ENCODE measurements around the gene FAM83C.

Gene FAM83C

DNA sequence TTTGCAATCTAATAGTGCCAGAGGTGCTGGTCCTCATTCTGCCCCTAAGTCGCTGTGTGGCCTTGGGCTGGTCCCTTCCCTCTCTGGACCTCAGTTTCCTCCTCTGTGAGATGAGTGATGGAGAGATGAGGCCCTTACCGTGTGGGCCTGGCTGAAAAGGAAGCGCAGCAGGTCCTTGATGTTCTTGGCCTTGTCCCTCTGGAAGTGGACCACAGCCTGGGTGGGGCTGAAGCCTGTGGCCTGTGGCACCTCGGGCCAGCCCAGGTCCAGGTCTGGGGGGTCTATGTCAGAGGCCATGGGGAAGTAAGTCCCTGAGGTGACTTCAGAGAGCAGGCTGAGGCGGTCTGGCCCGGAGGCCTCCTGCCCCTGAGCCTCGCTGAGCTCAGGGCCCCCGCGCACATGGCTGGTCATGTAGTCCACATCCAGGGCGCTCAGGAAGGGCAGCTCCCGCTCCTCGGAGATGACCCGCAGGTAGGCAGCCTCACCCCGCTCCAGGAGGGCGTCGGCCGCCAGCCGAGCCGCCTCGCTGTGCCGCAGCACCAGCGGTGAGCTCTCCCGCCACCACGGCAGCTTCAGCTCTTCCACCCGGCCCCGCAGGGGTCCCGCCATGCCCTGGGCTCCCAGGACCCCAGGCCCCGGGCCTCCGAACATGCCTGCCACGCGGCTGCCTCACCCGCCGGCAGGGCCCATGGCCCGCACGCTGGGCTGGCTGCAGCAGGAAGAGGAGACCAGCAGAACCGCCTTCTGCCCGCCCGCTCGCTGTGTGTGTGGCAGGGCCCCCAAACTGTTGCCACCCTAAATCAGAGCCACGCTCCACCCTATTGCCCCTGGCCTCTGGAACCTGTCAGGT is at the start of gene FAM83C:
Gene FAM83C (minus strand): TSS at position 772 of the 850 bp plus-strand sequence. CDS start 121 bp downstream, at position 651.
- no peak for DNase-seq (ENCODE audit: low read depth)

DNA sequence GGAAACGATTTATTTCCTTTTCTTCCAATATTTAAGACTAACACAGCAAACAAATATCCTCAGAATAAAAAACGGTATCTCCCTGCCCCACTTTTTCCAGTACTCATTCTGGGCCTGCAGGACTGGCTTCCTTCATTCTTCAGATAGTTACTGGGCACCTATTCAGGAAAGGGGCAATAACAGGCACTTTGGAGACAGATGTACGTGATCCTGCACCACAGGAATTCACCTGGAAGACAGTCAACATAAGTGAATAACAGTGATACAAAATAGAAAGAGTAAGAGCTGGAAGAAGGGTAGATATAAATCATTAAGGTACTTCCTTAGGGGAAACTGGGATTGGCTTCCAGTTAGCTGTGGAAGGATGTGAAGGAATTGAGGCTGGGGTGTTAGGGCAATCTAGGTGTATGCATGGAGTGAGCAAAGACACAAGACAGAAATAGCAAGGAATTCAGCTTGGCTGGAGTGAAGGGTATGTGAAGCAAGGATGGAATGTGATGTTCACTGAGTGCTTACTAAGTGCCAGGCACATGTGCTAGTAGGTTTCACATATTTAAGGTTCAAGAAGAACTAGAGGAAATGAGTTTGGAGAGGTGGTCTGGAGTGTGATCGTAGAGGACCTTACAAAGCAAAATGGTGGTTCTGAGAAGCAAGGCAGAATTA is 49.3 kb upstream of the FAM83C start:
- DNase-seq (ENCODE audit: low read depth) = no peak

DNA sequence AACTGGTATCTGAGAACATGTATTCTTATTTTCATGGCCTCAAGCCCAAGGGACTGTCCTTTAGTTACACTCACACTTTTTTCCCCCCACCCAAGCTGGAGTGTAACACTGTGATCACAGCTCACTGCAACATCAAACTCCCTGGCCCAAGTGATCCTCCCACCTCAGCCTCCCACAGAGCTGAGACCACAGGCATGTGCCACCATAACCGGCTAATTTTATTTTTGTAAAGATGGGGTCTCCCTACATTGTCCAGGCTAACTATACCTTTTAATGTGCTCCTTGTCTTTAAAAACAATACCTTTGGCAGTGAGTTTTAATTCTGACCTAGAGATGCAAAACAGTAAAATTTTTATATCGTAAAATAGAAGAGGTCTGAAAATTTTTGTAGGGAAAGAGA is 48.2 kb upstream of the FAM83C start:
- DNase-seq (ENCODE audit: low read depth) = no peak

DNA sequence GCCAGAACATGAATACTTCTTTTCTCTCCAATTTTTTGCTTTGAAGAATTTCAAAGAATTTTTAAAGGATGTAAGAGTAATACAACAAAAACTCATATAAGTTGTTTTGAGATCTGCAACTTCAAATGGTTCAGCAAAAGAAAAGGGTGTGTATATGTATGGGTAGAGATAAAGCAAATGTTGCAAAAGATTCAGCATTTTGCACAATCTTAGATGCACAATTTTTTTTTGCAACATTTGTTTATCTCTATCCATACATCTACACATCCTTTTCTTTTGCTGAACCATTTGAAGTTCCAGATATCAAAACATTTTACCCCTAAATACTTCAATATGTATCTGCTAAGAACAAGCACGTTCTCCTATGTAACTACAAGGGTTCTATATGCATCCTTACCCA is 47.4 kb upstream of the FAM83C start:
- DNase-seq (ENCODE audit: low read depth) = no peak

DNA sequence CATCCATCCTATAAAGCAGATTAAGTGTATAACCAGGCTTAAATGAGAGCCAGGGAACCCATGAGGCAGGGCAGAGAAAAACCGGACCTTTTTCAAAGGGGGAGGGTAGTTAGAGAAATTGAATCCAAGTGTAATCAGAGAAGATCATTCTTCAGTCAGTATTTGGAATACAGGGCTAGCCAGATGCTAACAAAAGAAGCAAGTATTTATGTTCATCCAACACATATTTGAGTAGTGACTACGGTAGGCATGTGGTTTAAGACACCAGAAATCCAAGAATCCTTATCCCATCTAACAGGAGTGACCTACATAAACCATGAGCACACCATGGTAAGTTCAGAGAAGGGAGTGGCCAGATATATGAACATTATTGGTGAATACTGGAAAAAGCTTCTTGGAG is 46.8 kb upstream of the FAM83C start:
- no peak for DNase-seq (ENCODE audit: low read depth)

DNA sequence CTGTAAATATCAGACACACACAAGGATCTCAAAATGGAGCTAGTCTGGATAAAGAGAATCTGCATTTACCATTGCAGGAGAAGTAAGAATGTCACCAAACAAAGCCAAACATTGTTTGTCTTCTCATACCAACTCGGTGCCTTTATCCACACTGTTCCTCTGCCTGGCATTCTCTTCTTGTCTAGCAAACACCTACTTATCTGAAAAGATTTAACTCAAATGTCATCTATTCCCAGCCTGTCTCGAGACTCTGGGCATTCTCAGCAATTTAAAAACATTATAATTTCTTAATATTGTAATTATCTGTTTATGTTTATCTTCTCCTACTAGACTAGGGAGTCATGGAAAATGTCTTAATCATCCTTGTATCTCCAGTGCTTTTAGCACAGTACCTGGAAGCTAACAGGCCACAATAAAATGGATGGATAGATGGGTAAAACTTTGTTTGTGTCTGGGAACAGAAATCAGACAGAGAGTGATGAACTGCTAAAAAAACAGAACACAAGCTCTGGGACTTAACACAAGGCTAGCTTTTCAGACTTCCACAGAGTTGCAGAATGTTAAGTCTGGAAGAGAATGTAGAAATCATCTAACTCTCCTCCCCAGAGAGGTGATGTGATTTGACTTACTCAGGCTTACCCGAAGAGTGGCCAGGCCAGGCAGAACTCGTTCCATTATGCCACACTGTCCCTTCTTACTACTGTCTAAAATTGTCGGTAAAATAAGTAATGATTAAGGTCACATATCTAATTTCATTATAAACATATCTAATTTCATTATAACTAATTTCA is 42.3 kb upstream of the FAM83C start:
- DNase-seq (ENCODE audit: low read depth) = no peak

DNA sequence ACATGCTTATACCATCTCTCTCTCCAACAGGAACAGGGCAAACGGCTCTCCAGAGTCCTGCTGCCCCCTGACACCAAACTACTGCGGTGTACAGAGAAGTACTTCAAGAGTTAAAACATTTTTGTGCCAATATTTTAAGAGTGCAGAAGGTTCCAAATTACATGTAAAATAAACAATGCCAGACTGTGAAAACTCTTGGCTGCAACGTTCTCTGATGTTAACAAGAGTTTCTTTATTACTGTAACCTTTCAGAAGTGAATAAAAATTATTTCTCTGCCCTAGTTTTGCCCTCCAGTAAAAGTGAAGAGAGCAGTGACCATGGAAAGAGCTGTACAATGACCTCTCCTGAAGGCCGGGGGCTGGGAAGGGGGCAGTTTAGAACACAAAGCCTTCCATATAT is 41.4 kb upstream of the FAM83C start:
- no peak for DNase-seq (ENCODE audit: low read depth)

DNA sequence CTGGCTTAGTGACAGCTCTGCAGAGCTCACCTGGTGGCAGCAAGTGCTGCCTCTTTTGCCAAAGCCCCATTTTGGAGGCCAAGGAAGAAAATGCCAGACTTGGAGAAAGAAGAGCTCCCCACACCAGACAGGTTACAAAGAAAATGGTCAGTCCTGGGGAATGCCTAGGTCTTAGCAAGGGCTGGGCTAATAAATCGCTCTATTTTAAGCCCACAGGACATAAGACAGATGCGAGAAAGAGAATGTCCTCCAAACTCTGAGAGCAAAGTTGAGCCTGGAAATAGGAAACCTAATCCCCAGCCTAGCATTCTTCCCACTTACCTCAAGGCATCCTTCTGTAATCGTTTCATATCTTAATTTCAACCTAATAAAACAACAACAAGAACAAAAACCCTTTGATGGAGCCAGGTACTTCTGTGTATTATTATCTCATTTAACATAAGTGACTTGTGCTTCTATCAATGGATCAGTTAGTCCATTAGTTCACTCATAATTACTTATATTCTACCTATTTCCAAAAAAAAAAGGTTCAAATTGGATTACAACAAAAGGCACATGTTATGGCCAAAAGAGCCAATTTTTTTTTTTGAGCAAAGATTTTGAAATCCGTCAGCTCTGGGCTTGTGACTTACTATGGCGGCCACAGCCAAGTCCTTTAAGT is 40.4 kb upstream of the FAM83C start:
- no peak for DNase-seq (ENCODE audit: low read depth)

DNA sequence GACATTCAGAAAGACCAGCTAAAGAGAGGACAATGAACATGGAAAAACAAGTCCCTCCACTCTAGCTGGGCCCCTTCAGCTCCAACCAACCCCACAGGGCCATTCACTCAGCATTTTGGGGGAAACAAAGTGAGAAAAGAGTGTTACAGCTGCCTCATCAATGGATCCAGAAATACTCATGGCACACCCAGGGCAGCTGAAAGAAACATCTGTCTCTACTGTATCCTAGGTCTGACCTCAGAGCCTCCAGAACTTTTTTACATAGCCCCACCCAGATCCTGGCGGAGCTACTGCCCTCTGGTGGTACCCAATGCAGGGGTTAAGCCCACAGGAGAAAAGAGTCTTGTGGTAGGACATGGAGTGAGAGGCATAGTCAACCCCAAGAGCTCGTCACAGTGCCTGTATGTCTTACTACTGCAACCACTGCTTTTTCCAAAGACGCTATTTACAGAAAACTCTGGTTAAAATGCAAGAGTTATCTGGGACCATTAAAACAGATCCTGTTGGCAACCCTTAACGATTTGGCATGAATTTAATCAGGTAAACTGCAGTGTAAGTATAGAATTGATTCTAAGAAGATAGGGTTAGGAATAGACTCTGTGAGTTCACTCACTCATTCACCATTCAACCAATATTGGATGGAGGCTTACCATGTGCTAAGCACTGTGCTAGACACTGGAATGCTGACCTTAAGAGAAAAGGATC is 37.4 kb upstream of the FAM83C start:
- DNase-seq (ENCODE audit: low read depth) = no peak

DNA sequence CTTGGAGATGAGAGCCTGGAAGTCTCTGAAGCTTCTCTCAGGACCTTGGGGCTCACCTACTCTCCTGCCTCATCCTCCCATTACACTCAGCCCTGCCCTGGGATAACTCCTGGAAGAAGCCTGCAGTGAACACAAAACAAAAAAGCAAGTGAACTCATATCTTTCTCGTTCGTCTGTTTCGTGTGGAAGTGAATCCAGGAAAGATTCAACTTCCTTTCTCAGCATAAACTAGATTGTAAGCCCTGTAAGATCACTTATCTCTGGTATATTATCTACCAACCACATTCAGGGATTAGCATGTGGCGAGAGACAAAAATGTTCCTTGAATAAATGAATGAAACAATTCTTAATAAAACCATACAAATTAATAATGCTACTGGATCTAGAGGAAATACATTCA is 36.5 kb upstream of the FAM83C start:
- DNase-seq (ENCODE audit: low read depth) = no peak

DNA sequence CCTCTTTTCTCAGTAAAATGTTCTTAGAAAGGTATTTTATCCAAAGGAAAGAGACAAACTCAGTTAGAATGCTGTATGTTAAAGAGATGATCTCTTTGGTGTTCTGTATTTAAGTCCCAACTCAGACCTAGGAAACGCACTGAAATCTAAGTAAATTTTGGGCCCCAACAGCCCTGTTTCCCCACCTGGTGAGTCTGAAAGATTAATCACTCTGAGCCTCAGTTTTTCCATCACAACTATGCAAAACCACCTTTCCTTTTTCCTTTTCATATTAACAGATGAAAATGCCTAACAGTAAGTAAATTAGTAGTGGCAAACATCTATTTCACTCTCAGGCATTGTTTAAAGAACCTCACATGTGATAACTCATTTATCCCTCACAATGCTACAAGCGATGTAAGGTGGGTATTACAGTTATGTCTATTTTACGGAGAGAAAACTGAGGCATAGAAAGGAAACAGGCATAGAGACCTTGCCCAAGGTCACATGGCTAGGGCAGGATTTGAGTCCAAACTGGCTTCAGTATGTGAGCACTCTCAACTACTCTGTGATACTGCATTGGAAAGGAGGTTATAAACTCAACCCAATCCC is 36.0 kb upstream of the FAM83C start:
- no peak for DNase-seq (ENCODE audit: low read depth)

DNA sequence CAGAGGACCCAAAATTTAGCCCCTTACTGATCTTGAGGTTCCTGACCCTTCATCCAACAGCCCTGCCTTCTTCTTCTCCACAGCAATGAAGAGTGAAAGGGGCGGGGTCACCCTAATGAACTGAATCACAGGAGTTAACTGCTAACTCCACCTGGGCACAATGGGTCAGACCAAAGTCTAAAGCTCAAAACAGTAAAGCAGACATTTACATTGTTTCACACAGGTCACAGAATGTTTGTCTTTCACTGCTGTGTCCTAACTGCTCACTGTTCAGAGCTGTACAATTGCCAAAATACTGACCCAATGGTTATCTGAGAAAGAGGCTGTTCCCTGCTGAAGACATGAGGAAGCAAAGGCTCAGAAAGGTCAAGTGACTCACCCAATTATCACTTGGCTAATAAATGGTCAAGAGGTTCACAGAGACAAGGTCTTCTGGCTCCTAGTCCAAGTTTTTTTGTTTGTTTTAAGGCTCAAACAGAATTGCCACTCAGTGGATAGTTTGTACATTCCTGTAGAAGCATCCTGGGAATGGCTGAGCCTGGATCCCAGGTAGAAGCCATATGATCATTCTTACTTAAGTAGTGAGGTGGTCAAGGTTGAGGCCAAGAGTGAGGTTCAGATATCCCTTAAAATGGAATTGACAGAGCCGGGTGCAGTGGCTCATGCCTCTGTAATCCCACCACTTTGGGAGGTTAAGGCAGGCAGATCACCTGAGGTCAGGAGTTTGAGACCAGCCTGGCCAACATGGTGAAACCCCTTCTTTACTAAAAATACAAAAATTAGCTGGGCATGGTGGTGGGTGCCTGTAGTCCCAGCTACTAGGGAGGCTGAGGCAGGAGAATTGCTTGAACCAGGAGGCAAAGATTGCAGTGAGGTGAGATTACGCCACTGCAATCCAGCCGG is 35.1 kb upstream of the FAM83C start:
- no peak for DNase-seq (ENCODE audit: low read depth)

DNA sequence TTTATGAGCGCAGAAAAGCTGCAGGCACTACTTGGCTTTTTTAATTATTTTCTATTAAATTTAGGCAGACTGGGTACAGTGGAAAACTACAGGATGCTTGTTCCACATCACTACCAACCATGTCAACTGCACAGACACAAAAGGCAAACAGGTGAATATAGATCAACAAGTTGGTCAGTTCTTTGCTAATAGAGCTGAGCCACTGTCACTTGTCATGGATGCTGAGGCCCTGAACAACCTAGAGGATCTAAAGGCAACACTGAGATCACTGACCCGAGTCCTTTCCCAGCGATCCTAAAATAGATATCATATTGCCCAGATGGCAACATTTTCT is 34.5 kb upstream of the FAM83C start:
- no peak for DNase-seq (ENCODE audit: low read depth)

DNA sequence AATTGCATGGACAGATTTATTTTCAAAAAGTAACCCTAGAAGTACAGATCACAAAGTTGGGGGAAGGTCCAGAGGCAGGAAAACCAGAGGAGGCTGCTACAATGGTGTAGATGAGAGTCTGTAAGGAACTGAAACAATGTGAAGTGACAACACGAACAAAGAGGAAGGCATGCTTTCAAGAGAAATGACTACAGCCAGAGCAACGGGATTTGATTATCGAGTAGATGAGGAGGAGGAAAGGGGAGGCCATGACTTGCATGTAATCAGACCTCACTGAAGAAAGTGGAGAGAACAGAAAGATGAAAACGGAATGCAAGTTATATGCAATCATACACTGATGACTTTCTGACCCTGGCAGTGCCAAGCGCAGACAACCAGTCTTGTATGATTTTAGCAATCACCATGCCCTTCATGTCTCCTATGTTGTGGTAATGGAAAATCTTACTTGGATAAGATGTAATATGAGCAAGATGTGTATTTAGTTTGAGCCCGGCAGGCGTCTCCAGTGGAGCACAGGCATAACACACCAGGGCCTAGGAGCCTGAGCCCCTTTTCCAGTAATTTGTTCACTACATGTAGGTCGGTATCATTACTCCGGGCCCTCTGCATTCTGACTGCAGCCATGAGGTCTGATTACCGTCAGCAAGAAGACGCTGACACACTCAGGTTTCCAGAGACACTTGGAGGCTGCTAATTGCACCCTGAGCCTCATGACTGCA is 34.0 kb upstream of the FAM83C start:
- DNase-seq (ENCODE audit: low read depth) = no peak

DNA sequence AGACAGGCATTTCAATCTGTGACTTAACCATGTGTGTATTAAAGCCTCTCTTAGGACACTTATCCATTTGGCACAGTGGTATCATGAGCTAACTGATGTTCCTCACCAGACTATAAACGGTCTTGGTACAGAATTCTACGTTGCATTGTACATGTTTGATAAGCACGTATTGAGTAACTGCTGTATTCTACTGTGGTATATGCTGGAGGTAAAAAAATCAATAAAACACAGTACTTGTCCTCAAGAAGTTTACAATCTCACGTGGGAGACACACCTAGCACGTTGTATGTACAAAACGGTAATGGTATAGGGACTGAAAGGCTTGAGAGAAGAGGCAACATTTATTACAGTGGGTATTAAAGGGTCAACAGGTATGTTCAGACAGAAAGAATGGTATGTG is 33.2 kb upstream of the FAM83C start:
- DNase-seq (ENCODE audit: low read depth) = no peak

DNA sequence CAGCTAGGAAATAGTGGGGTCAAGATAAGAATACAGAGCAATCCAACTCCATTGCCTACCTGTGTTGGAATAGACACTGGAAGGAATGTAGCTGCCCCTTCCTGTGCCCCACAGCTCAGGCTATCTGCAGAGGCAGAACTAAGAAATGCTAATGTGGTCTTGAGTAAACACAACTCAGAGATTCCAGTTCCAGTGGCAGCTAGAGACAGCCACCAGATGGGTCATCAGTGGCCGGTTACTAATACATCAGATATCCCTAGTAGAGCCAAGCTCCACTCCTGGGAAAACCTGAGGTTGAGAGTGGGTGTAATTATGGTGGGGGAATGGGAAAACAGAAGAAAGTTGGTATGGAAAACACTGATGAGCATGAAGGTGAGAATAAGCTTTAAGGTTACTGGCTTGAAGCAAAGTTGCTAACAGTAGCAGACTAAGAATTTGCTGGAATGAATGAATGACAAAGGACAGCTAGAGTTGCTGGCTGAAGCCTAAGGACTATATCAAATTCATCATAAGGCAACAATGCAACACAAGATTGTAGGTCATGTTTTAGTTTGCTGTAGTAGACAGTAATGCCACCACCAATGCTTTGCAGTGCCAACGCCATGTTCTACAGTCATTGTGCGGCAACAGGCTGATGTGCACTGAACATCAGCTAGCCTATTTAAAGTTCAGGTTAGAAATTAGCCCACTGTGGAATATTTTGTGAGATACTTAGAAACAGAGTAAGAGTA is 28.3 kb upstream of the FAM83C start:
- no peak for DNase-seq (ENCODE audit: low read depth)

DNA sequence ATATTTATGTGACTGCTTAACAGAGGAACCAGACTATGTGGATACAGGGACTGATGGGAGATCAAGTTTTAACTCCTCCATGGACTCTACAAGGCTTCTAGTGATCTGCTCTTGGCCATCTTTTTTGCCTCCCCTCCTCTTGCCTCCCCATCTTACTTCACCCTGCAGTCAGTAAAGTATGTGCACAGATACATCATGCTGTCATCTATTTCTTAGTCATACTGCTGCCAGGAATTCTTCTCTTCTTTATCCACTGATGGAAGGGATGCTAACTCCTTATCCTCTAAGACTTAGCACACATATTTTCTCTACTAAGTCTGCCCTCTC is 27.6 kb upstream of the FAM83C start:
- no peak for DNase-seq (ENCODE audit: low read depth)

DNA sequence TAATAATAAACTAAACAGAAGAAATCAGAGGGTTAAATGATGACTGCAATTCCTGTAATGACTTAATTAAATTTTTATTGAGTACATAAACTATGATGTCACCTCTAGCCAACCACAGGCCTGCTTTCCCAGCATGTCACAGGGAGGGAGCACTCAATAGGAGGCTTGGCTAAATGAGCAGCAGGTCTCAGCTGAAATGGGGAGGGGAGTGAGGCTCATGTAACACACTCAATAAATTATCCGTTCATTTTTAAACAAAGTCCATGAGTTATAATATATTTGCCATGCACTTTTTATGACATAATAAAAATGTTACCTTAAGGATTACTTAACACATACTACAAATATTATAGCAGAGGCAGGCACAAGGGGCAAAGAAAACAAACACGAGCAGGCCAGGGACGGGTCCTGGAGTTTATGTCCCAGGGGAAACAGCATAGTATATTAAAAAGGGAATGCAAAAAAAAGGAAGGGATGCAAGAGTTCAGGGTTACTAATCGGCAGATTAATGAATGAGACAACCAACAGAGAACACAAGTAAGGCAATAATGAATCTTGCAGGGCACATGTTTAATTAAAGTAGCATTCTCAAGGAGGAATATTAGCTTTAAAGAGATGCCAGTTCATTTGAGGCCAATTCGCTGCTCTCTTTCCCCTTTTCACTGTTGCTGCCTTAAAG is 27.1 kb upstream of the FAM83C start:
- no peak for DNase-seq (ENCODE audit: low read depth)

All from stimulated activated CD8-positive, alpha-beta memory T cell treated with anti-CD3 and anti-CD28 coated beads, Interleukin-15, amount 100 ng/mL, for 1 hour (primary cell).